SHP77 treated with DMSO at 0.1 percent for 48 hours (cell line): Measurements from ENCODE around the gene CYRIA.

ENCODE experiments used
- DNase-seq: peaks from one replicate; lab custom pipeline; 2025; lab: John Stamatoyannopoulos, UW

The CYRIA gene

DNA sequence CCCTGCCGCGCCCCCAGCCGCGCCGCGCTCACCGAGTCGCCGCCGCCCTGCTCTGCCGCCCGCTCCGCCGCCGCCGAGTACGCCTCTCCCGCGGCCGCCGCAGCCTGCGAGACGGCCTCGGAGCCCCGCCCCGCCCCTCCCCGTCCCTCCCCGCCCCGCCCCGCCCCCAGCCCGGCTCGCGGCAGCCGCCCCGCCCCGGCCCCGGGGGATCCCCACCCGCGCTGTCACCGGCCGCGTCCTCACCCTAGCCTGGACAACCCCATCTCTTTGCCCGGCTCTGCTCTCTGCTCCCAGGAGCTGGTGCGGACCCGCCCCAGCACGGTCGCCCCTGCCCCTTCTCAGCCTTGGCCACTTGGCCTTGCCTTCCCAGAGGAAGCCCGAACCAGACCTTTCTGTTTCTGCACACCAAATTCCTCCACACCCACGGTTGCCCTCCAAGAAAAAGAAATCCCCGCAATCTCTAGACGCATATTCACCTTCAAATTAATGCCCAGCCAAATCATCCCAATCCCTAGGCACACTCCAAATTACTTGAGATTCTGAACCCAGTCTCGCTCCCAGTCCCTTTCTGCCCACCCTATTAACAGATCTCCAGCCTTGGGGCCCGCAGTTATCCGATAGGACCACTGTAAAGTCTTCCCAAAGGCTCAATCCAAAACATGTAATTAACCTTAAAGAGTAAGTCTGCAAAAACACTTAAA is at the start of gene CYRIA:
Gene CYRIA, minus strand, starts transcription at position 87 of the 701 bp plus-strand sequence. CDS start 77,715 bp downstream, outside the sequence.
- DNase-seq, result no peak

DNA sequence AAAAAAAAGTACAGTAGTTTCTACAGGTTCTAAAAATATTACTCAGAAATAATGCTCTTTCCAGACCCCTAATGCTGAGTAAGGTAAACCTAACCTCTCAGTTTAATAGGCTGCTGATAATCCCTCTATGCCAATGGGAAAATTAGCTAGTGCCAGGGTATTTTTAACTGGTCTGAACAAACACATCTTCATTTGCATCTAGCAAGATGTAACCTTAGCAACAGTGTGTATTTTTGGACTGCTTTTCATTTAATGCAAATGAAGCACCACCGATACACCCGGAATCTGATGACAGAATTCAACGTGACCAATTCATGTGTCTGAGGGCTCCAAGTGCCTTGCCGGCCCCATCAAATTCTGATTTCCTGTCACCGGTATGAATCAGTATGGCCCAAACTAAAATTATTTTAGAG is 47.4 kb upstream of the CYRIA start:
- DNase-seq, result no peak

DNA sequence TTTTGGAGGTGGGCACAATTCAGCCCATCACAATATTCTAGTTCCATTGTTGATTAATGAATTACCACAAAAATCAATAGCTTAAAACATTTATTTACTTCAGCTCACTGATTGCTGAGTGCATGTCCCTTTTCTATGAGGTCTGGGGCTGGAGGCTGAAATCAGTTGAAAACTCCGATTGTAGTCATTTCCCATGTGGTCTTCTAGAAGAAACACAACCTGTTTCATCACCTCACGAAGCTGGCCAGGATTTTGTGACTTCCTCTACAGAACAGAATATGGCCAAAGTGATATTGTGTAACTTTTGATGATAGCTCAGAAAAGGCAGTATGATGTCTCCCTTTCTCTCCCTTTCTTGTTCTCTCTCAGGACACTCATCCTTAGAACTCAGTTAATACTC is 44.1 kb upstream of the CYRIA start:
- DNase-seq, result no peak

DNA sequence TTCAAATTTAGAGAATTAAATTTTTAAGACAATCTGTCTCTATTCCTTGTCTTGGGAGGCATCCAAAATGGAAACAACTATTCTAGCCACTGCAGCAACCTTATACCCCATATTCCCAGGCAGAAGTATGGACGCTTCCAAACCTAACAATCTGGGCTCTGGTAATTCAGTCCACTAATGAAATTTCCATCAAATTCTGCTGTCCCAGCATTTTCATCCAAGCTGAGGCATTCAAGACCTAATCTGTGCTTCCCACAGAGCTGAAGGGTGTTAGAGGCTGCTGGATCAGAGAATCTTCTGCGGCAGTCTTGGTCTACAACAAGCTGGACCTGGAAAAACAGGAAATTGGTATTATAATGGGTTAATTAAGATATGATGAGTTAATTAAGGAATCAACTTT is 42.5 kb upstream of the CYRIA start:
- no peak for DNase-seq

DNA sequence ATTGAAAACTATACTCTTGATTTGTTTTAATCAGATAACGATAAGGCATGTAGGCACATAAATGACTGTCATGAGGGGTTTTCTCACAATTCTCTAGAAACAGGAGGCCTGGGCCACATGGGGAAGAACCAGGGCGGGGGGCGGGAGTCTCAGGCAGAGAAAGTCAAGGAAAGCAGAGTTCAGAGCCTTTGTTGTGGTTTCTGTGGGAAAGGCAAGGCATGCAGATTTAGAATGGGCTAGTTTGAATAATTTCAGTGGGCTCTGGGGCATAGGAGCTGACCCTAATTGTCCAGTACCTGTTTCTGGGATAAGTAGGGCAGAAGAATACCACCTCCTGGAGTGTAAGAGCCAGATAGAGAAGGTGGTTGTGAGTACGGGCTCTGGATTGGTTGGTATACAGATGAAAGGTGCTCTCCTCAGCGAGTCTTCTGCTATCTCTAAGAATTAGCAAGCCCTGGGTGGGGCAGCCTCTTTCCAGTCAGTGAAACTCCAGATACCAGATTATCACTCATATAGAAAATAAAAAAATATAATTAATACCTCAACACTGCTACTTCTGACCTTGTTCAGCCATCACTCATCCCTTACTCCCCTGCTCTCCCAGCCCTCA is 41.5 kb upstream of the CYRIA start:
- no peak for DNase-seq

DNA sequence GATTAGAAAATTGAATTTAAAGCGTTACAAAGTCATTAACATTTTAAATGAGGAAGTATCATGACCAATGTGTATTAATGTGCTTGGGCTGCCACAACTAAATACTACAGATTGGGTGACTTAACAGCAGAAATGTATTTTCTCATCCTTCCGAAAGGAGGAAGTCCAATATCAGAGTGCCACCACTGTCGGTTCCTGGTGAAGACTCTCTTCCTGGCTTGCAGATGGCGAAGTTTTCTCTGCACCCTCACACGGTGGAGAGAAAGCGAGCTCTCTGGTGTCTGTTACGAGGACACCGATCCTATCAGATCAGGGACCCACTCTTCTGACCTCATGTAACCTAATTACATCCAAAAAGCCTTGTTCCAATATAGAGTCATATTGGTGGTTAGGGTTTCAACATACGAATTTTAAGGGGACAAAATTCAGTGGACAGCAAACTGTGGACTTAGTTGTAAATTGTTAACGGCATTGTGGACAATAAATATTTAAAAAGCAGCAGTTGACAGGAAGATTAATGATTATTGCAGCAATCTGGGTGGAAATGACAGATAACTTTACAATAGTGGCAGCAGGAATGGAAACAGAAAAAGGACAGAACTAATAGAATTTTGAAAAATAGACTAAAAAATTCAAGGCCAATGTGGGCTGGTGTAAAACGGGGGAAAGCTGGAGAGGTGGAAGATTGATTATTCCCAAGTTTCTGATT is 35.1 kb upstream of the CYRIA start:
- no peak for DNase-seq

DNA sequence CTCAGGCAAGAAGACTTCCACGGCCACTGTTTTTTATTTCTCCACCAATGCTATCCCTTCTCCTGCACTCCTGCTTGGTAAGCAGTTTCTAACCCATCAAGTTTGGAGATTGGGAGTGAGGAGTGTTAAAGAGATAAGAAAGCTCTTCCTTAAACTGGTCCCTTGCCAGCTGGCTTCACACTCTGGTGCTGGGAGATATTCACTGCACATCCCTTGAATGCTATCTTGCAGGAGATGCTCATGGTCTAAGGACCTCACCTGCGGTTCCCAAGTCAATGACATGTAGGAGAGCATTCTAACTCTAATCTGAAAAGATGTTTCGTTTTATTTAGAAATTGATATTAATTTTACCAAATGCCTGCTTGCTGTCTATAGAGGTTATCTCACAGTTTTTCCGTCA is 28.2 kb upstream of the CYRIA start:
- no peak for DNase-seq

DNA sequence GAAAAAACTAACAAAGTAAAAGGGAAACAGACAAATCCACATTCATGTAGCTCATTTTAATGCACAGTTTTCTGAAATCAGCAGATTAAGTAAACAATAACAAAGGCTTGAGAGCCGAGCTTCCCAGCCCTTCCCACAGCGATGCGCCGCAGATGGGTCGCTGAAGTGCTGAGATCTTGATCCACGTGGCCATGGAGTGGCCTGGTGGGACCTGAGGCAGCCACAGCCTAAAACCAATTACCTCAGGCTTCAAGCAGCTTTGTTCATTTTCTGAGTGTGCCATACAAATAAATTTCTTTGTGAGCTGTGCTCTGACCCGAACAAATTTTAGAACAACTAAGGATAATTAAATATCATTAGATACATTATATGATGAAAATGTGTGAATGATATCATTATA is 25.6 kb upstream of the CYRIA start:
- DNase-seq, result no peak

DNA sequence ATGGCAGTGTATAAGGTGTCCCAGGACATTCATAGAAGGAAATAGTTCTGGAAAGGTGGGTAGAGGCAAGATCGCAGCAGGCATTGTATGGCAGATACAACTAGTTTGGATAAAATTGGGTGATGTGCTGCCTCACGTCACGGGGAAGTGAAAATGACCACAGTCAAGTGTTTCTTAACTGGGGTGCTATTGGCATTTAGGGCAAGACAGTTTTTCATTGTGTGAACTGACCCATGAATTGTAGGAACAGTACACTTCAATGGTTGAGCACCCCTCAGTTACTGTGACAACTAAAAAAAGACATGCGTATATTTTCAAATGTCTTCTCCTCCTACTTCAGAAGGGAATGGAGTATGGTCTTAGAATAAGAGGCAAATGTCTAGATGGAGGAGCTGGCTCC is 22.3 kb upstream of the CYRIA start:
- DNase-seq, result no peak

DNA sequence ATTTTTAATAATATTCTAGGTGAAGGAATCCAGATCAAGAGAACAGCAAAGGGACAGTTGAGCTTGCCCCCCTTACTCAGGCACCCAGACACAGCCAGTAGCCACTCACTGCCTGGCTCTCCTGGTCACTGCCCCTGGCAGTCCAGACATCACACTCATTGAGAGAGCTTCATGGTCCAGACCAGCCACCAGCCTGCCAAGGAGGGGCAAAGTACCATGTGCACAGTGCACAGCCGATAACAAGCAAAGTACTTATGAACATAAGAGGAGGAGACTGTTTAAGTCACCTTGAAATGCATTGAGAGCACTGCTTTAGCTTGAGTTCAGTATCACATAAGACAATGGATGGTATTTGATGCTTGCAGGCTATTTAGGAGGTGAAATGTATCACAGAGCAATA is 21.6 kb upstream of the CYRIA start:
- no peak for DNase-seq

DNA sequence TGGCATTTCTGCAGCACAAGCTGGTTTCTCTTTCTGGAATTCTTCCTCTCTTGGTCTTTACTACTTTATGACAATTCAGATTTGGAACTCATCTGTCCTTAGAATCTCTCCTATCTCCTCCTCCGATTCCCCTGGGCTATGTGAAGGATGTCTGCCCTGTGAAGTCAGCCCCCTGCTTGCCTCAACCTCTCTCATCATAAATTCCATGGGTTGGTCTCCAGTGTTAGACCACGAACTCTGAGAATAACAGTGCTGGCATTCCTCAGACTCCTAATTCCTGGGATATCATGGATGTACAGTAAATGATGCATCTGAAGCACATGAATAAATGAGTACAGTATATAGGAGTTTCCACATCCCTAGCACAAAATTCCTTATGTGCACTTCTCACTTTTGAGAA is 21.0 kb upstream of the CYRIA start:
- DNase-seq, result no peak

DNA sequence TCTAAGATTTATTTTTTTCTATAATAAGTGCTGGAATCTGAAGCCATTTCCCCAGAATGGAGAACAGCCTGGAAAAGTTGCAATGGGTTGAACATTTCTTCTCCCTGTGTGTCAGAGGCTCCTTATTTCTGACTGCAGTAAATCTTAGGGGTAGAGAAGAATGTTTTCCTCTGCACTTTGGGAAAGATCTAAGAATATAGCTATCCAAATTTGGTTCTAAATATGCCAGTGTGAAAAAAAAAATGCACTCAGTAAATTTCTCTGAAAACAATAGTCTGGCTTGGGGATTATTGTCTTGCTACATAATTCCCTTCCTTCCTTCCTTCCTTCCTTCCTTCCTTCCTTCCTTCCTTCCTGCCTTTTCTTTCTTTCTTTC is 19.7 kb upstream of the CYRIA start:
- no peak for DNase-seq

DNA sequence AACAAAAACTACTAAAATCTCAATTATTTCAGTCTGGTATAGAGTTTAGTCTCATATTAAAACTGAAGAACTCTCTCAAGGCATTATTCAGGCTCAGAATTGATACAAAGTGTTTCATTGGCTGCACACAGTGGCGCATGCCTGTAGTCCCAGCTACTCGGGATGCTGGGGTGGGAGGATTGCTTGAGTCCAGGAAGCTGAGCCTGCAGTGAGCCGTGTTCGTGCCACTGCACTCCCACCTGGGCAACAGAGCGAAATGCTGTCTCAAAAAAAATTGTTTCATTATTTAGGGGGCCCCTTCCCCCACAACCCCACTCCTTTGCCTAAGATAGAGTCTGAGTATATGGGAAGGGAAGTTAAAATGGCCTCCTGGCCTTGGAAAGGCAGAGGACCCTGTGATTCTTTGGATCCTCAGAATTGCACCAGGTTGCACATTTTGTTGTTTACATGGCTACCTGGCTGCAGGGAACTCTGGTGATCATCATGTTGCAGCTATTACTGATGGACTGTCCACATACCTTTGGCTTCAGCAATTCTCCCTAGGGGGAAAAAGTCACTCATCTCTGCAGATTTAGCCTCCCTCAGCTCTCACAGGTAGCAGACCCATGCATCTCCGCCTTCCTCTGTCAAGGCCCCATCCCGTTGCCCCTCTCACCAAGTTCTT is 19.2 kb upstream of the CYRIA start:
- no peak for DNase-seq

DNA sequence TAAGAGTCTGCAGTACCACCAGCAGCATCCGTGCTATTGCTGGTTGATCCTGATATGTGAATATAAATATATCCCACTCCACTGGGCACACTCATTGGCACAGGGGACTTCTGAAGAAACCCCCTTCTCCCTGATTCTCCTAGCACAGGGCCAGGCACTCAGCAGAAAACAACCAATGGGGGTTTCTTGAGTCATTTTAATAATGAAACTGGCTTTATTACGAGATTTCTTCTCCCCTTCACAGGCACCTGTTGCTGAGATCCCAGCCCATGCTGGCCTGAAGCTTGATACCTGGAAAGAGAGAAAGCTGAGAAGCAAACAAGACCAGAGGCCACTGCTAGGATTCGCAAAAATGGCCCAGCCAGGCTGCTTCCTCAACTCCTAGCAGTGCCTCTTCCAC is 17.9 kb upstream of the CYRIA start:
- no peak for DNase-seq

DNA sequence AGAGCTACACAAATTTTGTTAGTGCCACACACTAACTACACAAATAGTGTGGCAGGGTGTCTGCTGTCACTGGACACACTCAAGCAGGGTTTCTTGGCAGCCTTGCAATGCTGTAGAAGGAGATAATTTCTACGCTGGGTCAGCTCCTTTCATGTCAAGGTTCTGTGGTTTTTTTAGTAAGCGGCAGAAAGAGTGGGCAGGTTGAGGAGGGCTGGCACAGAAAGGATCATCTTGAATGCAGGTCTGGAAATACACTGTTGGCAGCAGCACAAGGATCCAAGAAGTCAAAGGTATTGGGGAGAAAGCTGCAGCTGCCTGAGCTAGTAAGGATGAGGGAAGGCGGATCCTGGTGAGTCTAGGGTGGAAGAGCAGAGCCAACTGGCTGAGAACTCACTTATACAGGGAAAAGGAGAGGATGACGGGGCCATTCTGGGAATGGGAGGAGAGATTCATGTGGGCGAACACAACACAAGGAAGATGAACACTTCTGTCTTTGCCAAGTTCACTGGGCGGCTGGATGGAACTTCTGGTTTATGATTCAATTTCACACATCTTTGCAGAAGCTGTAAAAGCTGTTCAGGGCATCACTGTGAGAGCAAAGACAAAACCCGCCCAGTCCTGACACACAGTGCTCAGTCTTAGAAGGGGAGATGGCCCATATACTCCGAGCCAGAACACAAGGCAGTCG is 16.9 kb upstream of the CYRIA start:
- DNase-seq, result no peak

DNA sequence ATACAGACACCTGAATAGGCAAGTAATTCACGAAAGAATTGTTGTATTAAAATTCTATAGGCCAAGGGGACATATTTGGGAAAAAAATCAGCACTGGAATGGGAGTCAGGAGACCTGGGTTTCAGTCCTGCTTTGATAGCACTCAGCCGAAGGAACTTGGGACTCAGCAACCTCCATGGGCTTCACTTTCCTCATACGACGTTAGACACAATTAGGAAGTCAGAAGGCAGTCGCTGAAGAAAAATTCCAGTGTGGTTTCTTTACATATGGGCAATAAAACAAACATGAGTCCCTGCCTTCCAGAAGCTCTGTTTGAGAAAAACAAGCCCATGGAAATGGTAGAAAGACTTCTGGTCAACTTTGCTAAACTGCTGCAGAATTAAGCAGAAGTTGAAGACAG is 15.1 kb upstream of the CYRIA start:
- DNase-seq, result no peak

DNA sequence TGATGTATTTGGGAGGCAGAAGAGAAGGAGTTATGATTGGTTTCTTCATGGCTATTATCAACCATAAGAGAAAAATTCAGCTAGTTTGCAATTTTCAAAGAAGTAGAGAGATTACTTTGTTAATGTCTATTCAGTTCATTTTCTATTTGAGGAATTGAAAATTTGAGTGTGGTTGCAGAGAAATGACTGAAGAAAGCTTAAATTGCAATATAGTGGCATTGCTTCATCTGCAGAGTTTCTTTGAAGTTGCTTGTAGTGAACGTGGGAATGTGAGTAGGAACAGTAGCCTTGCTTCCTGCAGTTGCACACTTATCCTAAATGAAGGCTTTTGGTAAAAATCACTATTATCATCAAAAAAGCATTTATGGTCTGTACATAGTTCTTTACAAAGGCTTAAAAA is 14.7 kb upstream of the CYRIA start:
- no peak for DNase-seq

DNA sequence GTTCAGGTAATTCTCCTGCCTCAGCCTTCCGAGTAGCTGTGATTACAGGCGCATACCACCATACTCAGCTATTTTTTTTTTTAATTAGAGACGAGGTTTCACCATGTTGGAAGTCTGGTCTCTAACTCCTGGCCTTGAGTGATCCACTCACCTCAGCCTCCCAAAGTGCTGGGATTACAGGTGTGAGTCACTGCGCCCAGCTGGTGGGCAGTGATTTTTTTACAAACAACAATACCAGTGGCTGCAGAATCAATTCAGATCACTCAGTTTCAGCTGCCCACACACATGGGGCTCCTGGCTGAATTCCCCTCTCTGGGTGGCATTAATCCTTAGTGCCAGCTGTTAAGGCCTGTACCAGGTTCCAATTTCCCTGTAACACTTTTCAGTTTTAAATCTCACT is 13.3 kb upstream of the CYRIA start:
- DNase-seq, result no peak

DNA sequence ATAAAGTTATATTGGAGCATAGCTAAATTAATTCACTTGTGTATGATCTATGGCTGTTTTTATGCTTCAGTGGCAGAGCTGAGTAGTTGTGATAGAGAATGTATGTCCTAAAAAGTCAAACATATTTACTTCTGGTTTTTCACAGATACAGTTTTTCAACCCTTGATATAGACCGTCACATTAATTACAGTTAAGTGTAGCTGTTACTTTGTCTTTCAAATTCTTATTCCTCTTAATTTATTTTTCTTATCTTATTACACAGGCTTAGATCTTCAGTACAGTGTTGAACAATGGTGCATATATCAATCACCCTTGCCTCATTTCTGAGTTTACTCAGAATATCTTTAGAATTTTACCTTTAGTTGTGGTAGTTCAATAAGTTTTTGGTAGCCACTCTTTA is 12.2 kb upstream of the CYRIA start:
- no peak for DNase-seq

DNA sequence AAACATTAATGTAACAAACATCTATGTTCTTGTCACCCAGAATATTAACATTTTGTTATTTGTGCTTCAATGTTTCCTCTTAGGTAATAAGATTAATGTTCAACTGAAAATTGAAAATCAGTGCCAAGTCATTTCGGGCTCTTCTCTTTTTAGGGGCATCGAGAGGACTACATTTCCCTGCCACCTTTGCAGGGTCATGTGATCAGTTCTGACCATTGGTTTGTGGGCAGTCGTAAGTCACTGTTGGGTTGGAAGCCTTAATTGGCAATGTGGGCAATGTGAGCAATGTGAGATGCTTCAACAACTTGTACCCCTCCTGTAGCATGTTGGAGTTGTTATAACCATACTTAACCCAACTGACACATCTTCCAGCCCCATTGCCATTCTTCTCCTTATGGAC is 10.1 kb upstream of the CYRIA start:
- no peak for DNase-seq

DNA sequence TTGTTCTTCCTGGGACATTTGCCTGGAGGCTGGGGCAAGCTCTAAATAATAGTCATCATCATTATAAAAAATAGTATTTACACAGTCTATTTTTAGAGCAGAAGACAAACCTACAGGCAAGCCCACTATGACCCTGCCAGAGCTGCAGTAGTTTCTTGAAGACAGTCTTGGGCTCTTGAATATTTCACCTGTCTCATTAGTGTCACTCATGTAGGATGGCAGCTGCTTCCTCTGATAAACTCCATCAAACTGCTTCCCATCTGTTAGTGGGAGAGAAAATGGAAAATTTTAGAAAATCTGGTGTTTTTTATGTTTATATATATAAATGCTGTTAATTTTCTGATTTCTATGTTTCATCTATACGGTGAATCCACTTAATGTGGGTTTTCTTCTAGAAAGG is 8.5 kb upstream of the CYRIA start:
- no peak for DNase-seq

DNA sequence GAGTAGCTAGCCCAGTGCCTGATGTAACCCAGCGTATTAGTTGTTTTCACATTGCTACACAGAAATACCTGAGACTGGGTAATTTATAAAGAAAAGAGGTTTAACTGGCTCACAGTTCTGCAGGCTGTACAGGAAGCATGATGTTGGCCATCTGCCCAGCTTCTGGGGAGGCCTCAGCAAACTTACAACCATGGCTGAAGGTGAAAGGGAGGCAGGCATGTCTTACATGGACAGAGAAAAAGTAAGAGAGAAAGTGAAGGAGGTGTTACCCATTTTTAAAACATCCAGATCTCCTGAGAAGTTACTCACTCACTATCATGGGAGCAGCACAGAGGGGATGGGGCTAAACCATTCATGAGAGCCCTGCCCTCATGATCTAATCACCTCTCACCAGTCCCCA is 6.1 kb upstream of the CYRIA start:
- no peak for DNase-seq
